Measurements from ENCODE around the gene NOTCH2NLA. TPM values are rescaled to one million over a fixed set of nuclear protein-coding genes. Genes with fewer than 3 reads are reported as not detected.
"Not testable (repeated sequence)": the region's sequence is repeated elsewhere in the genome, so short reads cannot be mapped to it uniquely, and the experiment has no call there.

Gene NOTCH2NLA
- polyA plus RNA-seq (2013, experiment 1 of 2): 8.1 TPM
- polyA plus RNA-seq (2013, experiment 2 of 2): 7.7 TPM

DNA sequence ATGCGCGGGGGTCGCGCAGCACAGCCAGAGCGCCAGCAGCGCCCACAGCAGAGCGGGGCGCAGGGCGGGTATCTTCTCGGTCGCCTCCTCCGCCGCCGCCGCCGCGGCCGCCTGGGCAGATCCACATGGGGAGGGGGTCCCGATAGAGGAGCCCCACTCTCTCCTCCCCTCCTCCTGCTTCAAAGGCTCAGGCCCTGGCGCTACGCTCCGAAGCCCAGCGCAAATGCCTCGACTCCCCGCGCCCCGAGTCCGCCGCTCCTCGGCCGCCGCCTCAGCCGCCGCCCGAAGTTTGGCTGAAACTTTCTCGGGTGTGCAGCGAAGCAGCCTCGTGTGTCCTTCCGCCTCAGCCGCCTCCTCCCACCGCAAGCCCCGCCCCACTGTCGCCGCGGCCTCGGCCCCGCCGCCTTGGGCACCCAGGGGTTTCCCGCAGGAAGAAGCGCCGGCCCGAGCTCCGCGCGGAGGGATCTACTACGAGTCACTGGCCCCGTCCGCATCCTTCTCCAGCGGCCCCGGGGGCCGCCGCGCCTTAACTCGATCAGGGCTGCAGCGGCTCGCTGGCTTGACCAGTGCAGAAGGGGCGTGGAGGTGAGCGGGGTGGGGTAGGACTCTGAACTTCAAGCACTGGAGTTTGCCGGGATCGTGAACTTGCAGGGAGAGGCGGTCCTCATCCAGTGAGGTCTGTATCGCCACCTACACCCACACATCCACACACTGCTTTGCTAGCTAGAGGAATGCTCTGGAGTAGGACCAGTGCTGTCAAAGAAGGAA, at the start of gene NOTCH2NLA:
NOTCH2NLA (minus strand) TSS at position 312 of the 768 bp plus-strand sequence. CDS start 39,684 bp downstream, outside the sequence.
- H3K27me3 ChIP-seq (ENCODE audit: control insufficient read depth in 1 of 2, insufficient read depth in 1 of 2, low read length in 2 of 2); H2AK5ac ChIP-seq (ENCODE audit: low read length, severe bottlenecking); H3K4ac ChIP-seq (ENCODE audit: low read depth in 1 of 2, low read length in 2 of 2); H3K4me1 ChIP-seq (ENCODE audit: control insufficient read depth, insufficient read depth, low read depth, low read length); H2BK120ac ChIP-seq (ENCODE audit: low read depth, low read length); H3K27ac ChIP-seq (ENCODE audit: low read length, poor library complexity, severe bottlenecking); H2BK5ac ChIP-seq (ENCODE audit: low read depth, low read length, poor library complexity, severe bottlenecking); H3K79me1 ChIP-seq (replicated peaks; ENCODE audit: low read length, poor library complexity, severe bottlenecking); H3K23ac ChIP-seq (ENCODE audit: low read length in 2 of 2); H3K9me3 ChIP-seq (ENCODE audit: control insufficient read depth, low read length); H4K8ac ChIP-seq (ENCODE audit: low read length); H2BK12ac ChIP-seq (ENCODE audit: low read length in 2 of 2); H3K36me3 ChIP-seq (ENCODE audit: control insufficient read depth in 1 of 2, insufficient read depth in 2 of 2, low read depth in 1 of 2, low read length in 2 of 2); H4K91ac ChIP-seq (ENCODE audit: low read length): not testable (repeated sequence)
- H3K14ac ChIP-seq (ENCODE audit: low read length in 2 of 2): peak within 1 kb of the TSS in 1 of 2 experiments; percentile 84
- no CpG with 5 or more reads among the region's 72 CpGs for WGBS
- DNase-seq: peak; percentile 40
- H2AFZ ChIP-seq (ENCODE audit: low read depth, low read length): peak within 1 kb of the TSS; percentile 39
- H3K4me3 ChIP-seq (ENCODE audit: insufficient read depth in 1 of 2, low read depth in 1 of 2, low read length in 2 of 2): peak within 1 kb of the TSS; percentile 51 to 67
- peak within 1 kb of the TSS; percentile 33 to 94 for H3K18ac ChIP-seq (ENCODE audit: low read depth in 1 of 2, low read length in 2 of 2)
- peak within 1 kb of the TSS; percentile 23 for H2BK15ac ChIP-seq (ENCODE audit: low read depth, poor library complexity, severe bottlenecking)
- H3K9ac ChIP-seq (ENCODE audit: low read length): peak within 1 kb of the TSS; percentile 74
- peak within 1 kb of the TSS; percentile 66 for H3K4me2 ChIP-seq (ENCODE audit: low read length, poor library complexity, severe bottlenecking)

DNA sequence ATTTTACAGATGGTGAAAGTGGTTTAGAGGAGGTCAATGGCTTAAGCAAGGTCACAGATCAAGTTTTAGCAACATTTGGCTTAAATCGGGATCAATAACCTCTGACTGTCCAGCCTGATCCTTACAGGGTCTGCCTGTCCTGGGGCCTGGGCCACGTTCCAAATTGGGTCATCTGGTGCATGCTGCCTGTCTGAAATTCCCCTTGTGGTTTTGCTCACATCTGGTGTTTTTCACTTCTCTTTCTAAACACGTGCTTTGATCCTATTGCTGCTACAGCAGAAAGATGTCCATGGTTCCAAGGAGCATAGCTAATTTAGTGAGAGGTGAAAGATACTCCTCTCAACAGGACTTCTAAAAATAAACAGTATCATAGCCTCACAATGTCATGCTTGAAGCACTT, 49.5 kb upstream of the NOTCH2NLA start:
- H4K8ac ChIP-seq (ENCODE audit: low read length); H3K4me1 ChIP-seq (ENCODE audit: control insufficient read depth, insufficient read depth, low read depth, low read length); H3K27ac ChIP-seq (ENCODE audit: low read length, poor library complexity, severe bottlenecking); H3K9ac ChIP-seq (ENCODE audit: low read length); H2BK5ac ChIP-seq (ENCODE audit: low read depth, low read length, poor library complexity, severe bottlenecking); H3K4ac ChIP-seq (ENCODE audit: low read depth in 1 of 2, low read length in 2 of 2); DNase-seq; H2BK120ac ChIP-seq (ENCODE audit: low read depth, low read length); H4K91ac ChIP-seq (ENCODE audit: low read length); H3K36me3 ChIP-seq (ENCODE audit: control insufficient read depth in 1 of 2, insufficient read depth in 2 of 2, low read depth in 1 of 2, low read length in 2 of 2); H2BK12ac ChIP-seq (ENCODE audit: low read length in 2 of 2); H3K23ac ChIP-seq (ENCODE audit: low read length in 2 of 2); H2AK5ac ChIP-seq (ENCODE audit: low read length, severe bottlenecking); H2AFZ ChIP-seq (ENCODE audit: low read depth, low read length); H3K4me3 ChIP-seq (ENCODE audit: insufficient read depth in 1 of 2, low read depth in 1 of 2, low read length in 2 of 2); H3K27me3 ChIP-seq (ENCODE audit: control insufficient read depth in 1 of 2, insufficient read depth in 1 of 2, low read length in 2 of 2); H3K79me1 ChIP-seq (replicated peaks; ENCODE audit: low read length, poor library complexity, severe bottlenecking); H3K18ac ChIP-seq (ENCODE audit: low read depth in 1 of 2, low read length in 2 of 2); H3K14ac ChIP-seq (ENCODE audit: low read length in 2 of 2); H2BK15ac ChIP-seq (ENCODE audit: low read depth, poor library complexity, severe bottlenecking); H3K4me2 ChIP-seq (ENCODE audit: low read length, poor library complexity, severe bottlenecking); H3K9me3 ChIP-seq (ENCODE audit: control insufficient read depth, low read length): not testable (repeated sequence)
- WGBS: no CpG with 5 or more reads among the region's 3 CpGs

DNA sequence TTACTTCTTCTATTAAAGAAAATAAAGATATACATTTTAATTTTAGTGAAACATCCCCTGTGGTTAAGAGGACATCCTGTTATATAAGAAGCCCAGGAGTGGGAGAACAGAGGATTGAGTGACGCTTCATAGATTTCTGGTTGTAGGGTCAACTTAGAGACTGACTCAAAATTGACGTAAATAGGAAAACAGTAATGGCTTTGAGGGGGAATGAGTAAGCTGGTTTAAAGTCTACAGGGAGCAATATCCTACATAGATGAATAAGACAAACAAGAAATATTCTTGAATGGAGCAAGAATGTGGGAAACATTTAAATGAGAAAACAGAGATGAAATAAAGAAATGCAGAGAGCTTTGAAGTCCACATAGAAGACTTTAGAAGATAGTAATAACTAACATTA, 48.3 kb upstream of the NOTCH2NLA start:
- not testable (repeated sequence) for H2BK12ac ChIP-seq (ENCODE audit: low read length in 2 of 2); H3K4me1 ChIP-seq (ENCODE audit: control insufficient read depth, insufficient read depth, low read depth, low read length); H3K4me3 ChIP-seq (ENCODE audit: insufficient read depth in 1 of 2, low read depth in 1 of 2, low read length in 2 of 2); DNase-seq; H3K4me2 ChIP-seq (ENCODE audit: low read length, poor library complexity, severe bottlenecking); H3K9me3 ChIP-seq (ENCODE audit: control insufficient read depth, low read length); H2AFZ ChIP-seq (ENCODE audit: low read depth, low read length); H3K14ac ChIP-seq (ENCODE audit: low read length in 2 of 2); H3K27me3 ChIP-seq (ENCODE audit: control insufficient read depth in 1 of 2, insufficient read depth in 1 of 2, low read length in 2 of 2); H2BK5ac ChIP-seq (ENCODE audit: low read depth, low read length, poor library complexity, severe bottlenecking); H4K8ac ChIP-seq (ENCODE audit: low read length); H2BK120ac ChIP-seq (ENCODE audit: low read depth, low read length); H2AK5ac ChIP-seq (ENCODE audit: low read length, severe bottlenecking); H3K4ac ChIP-seq (ENCODE audit: low read depth in 1 of 2, low read length in 2 of 2); H3K27ac ChIP-seq (ENCODE audit: low read length, poor library complexity, severe bottlenecking); H3K9ac ChIP-seq (ENCODE audit: low read length); H3K36me3 ChIP-seq (ENCODE audit: control insufficient read depth in 1 of 2, insufficient read depth in 2 of 2, low read depth in 1 of 2, low read length in 2 of 2); H3K18ac ChIP-seq (ENCODE audit: low read depth in 1 of 2, low read length in 2 of 2); H2BK15ac ChIP-seq (ENCODE audit: low read depth, poor library complexity, severe bottlenecking); H4K91ac ChIP-seq (ENCODE audit: low read length); H3K79me1 ChIP-seq (replicated peaks; ENCODE audit: low read length, poor library complexity, severe bottlenecking); H3K23ac ChIP-seq (ENCODE audit: low read length in 2 of 2)
- WGBS: no CpG with 5 or more reads among the region's 2 CpGs

DNA sequence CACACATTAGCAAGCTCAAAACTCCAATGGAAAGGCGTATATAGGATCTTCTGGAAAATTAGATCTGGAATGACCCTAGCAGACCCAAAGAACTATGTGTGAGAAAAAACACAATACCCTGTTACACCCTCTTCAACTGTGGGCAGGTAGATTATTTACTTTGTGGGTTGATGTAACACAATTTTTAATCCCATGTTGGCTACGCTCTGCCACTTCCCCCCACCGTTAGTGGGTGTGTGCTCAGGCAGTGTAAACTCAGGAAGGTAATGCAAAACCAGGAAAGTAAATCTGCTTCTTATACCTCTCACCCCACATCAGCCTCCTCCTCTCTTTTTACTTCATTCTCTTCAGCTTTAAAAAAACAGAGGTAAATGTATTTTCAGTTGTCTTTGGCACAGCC, 45.3 kb upstream of the NOTCH2NLA start:
- not testable (repeated sequence) for H3K27ac ChIP-seq (ENCODE audit: low read length, poor library complexity, severe bottlenecking); H3K36me3 ChIP-seq (ENCODE audit: control insufficient read depth in 1 of 2, insufficient read depth in 2 of 2, low read depth in 1 of 2, low read length in 2 of 2); H3K4me2 ChIP-seq (ENCODE audit: low read length, poor library complexity, severe bottlenecking)

More for the DNA sequence above, 45.3 kb upstream of the NOTCH2NLA start:
- H2AK5ac ChIP-seq (ENCODE audit: low read length, severe bottlenecking); H3K23ac ChIP-seq (ENCODE audit: low read length in 2 of 2); H3K27me3 ChIP-seq (ENCODE audit: control insufficient read depth in 1 of 2, insufficient read depth in 1 of 2, low read length in 2 of 2); H3K4ac ChIP-seq (ENCODE audit: low read depth in 1 of 2, low read length in 2 of 2); H3K79me1 ChIP-seq (replicated peaks; ENCODE audit: low read length, poor library complexity, severe bottlenecking); H3K4me3 ChIP-seq (ENCODE audit: insufficient read depth in 1 of 2, low read depth in 1 of 2, low read length in 2 of 2); H2BK15ac ChIP-seq (ENCODE audit: low read depth, poor library complexity, severe bottlenecking); H2AFZ ChIP-seq (ENCODE audit: low read depth, low read length); H2BK120ac ChIP-seq (ENCODE audit: low read depth, low read length); H4K8ac ChIP-seq (ENCODE audit: low read length); H3K9me3 ChIP-seq (ENCODE audit: control insufficient read depth, low read length); H3K18ac ChIP-seq (ENCODE audit: low read depth in 1 of 2, low read length in 2 of 2); H3K4me1 ChIP-seq (ENCODE audit: control insufficient read depth, insufficient read depth, low read depth, low read length); H2BK5ac ChIP-seq (ENCODE audit: low read depth, low read length, poor library complexity, severe bottlenecking); H2BK12ac ChIP-seq (ENCODE audit: low read length in 2 of 2); H3K14ac ChIP-seq (ENCODE audit: low read length in 2 of 2); H4K91ac ChIP-seq (ENCODE audit: low read length); H3K9ac ChIP-seq (ENCODE audit: low read length); DNase-seq: not testable (repeated sequence)
- no CpG with 5 or more reads among the region's 3 CpGs for WGBS

Data from mesenchymal stem cell (in vitro differentiated cells and primary cell).